H1 (cell line): Measurements from ENCODE around the gene NIT2. TPM values are rescaled to one million over a fixed set of nuclear protein-coding genes. Genes with fewer than 3 reads are reported as not detected.

Experiments used
- CTCF ChIA-PET: fragments of 300-600 bp; sonication (Branson Sonifier 250); formaldehyde crosslinking; loops from one replicate; lab custom pipeline; 2021; ENCODE audit not compliant: partially characterized antibody; lab: Charles Lee
- POLR2A ChIA-PET: fragments of 300-600 bp; sonication (Branson Sonifier 250); formaldehyde crosslinking; loops from one replicate; lab custom pipeline; 2021; ENCODE audit warnings: inconsistent platforms; ENCODE audit not compliant: partially characterized antibody; lab: Charles Lee
- DNase-seq, 2 experiments: peaks; one replicate each; pipeline versions ENCODE4 v3.0.0 to v3.0.0-alpha.2; 2010 to 2022; ENCODE audit warnings: low spot score in 2 of 2, low read depth in 1 of 2, mixed read lengths in 1 of 2
- FAIRE-seq: peaks from 2 replicates; lab custom pipeline; 2011; peaks lifted over from hg19 to GRCh38; lab: Jason Lieb, UNC
- H2AFZ ChIP-seq: 2 replicates; pipeline ENCODE4 v1.8.1; 2012; ENCODE audit warnings: low read length, inconsistent platforms
- H2AK5ac ChIP-seq: 2 replicates; pipeline ENCODE4 v1.6.1; 2013; ENCODE audit warnings: low read depth, low read length
- H2BK120ac ChIP-seq: replicated peaks from 2 replicates; pipeline ENCODE3; 2013; ENCODE audit warnings: low read depth, low read length, inconsistent platforms
- H2BK12ac ChIP-seq: 2 replicates; pipeline ENCODE4 v1.6.1; 2013; ENCODE audit warnings: low read depth, low read length
- H2BK15ac ChIP-seq: 2 replicates; pipeline ENCODE4 v1.6.1; 2013; ENCODE audit warnings: low read length
- H2BK20ac ChIP-seq: 2 replicates; pipeline ENCODE4 v1.6.1; 2013; ENCODE audit warnings: low read length
- H2BK5ac ChIP-seq: 2 replicates; pipeline ENCODE4 v1.6.1; 2013; ENCODE audit warnings: low read depth, low read length
- H3K14ac ChIP-seq: 2 replicates; pipeline ENCODE4 v1.6.1; 2013; ENCODE audit warnings: inconsistent platforms; ENCODE audit not compliant: insufficient read length
- H3K18ac ChIP-seq: 2 replicates; pipeline ENCODE4 v1.6.1; 2013; ENCODE audit warnings: low read length; ENCODE audit errors: extremely low read depth
- H3K23ac ChIP-seq: 2 replicates; pipeline ENCODE4 v1.6.1; 2013; ENCODE audit warnings: inconsistent platforms; ENCODE audit not compliant: insufficient read length
- H3K23me2 ChIP-seq: 2 replicates; pipeline ENCODE4 v1.6.1; 2013; ENCODE audit warnings: low read depth, low read length
- H3K27ac ChIP-seq: 2 replicates; pipeline ENCODE4 v1.6.1; 2011; ENCODE audit warnings: low read depth, low read length, inconsistent platforms
- H3K27me3 ChIP-seq, 4 experiments: replicated peaks in 1 of 4; 1 replicate in 1 of 4; 2 replicates in 3 of 4; pipeline versions ENCODE4 v1.6.1 to v1.8.1; 2011 to 2013; ENCODE audit warnings: low read length in 3 of 4, mild to moderate bottlenecking in 3 of 4, inconsistent platforms in 2 of 4, mixed read lengths in 2 of 4, moderate library complexity in 1 of 4; ENCODE audit not compliant: control insufficient read depth in 3 of 4, insufficient read depth in 3 of 4; ENCODE audit errors: extremely low read depth in 1 of 4
- H3K36me3 ChIP-seq, 4 experiments: 2 replicates each; pipeline versions ENCODE4 v1.6.1 to v1.8.1; 2011 to 2013; ENCODE audit warnings: mild to moderate bottlenecking in 4 of 4, low read length in 3 of 4, moderate library complexity in 2 of 4, control low read depth in 1 of 4, inconsistent platforms in 1 of 4; ENCODE audit not compliant: insufficient read depth in 4 of 4, control insufficient read depth in 2 of 4
- H3K4ac ChIP-seq: replicated peaks from 2 replicates; pipeline ENCODE3; 2013; ENCODE audit warnings: low read length, low read depth, mixed read lengths, inconsistent platforms; ENCODE audit not compliant: insufficient read length
- H3K4me1 ChIP-seq, 4 experiments: replicated peaks in 1 of 4; 1 replicate in 1 of 4; 2 replicates in 3 of 4; pipeline versions ENCODE4 v1.6.1 to v1.8.1; 2011 to 2013; ENCODE audit warnings: low read length in 3 of 4, inconsistent platforms in 2 of 4, mixed read lengths in 1 of 4; ENCODE audit not compliant: insufficient read depth in 4 of 4, control insufficient read depth in 3 of 4
- H3K4me2 ChIP-seq, 2 experiments: 2 replicates each; pipeline versions ENCODE4 v1.6.1 to v1.8.1; 2011 to 2013; ENCODE audit warnings: low read depth in 2 of 2, low read length in 2 of 2, control low read depth in 1 of 2, inconsistent platforms in 1 of 2, mild to moderate bottlenecking in 1 of 2; ENCODE audit not compliant: insufficient read depth in 1 of 2
- H3K4me3 ChIP-seq, 4 experiments: fragments of 200-600, 300-600 bp in 1 of 4; sonication (generic), shearing (Covaris generic), sonication (Bioruptor Twin) in 1 of 4; 2 replicates each; pipeline versions ENCODE4 v1.5.1 to v1.8.1; 2011 to 2016; ENCODE audit warnings: low read length in 4 of 4, low read depth in 3 of 4, control low read depth in 2 of 4, inconsistent platforms in 2 of 4, mild to moderate bottlenecking in 2 of 4, mixed read lengths in 1 of 4, moderate library complexity in 1 of 4; ENCODE audit not compliant: insufficient read depth in 2 of 4; ENCODE audit errors: extremely low read depth in 1 of 4
- H3K56ac ChIP-seq: replicated peaks from 2 replicates; pipeline ENCODE3; 2013; ENCODE audit warnings: low read depth, mild to moderate bottlenecking, mixed read lengths, low read length, inconsistent platforms; ENCODE audit not compliant: insufficient read length
- H3K79me1 ChIP-seq: 2 replicates; pipeline ENCODE4 v1.6.1; 2013; ENCODE audit warnings: low read depth, low read length, control low read depth
- H3K79me2 ChIP-seq, 2 experiments: 2 replicates each; pipeline versions ENCODE4 v1.6.1 to v1.8.1; 2012 to 2013; ENCODE audit warnings: low read length in 2 of 2, mild to moderate bottlenecking in 2 of 2, inconsistent platforms in 1 of 2; ENCODE audit not compliant: insufficient read depth in 2 of 2, control insufficient read depth in 1 of 2
- H3K9ac ChIP-seq, 4 experiments: replicated peaks in 1 of 4; 1 replicate in 1 of 4; 2 replicates in 3 of 4; pipeline versions ENCODE4 v1.6.1 to v1.8.1; 2011 to 2013; ENCODE audit warnings: low read depth in 3 of 4, low read length in 3 of 4, control low read depth in 2 of 4, mild to moderate bottlenecking in 2 of 4, moderate library complexity in 2 of 4, inconsistent platforms in 1 of 4; ENCODE audit errors: extremely low read depth in 1 of 4
- H3K9me3 ChIP-seq, 2 experiments: 2 replicates each; pipeline versions ENCODE4 v1.6.1 to v1.8.1; 2012 to 2013; ENCODE audit warnings: mild to moderate bottlenecking in 2 of 2, moderate library complexity in 2 of 2, control low read depth in 1 of 2, inconsistent platforms in 1 of 2, low read depth in 1 of 2, low read length in 1 of 2, mixed read lengths in 1 of 2; ENCODE audit not compliant: insufficient read depth in 2 of 2
- H4K20me1 ChIP-seq, 2 experiments: replicated peaks in 1 of 2; 2 replicates each; pipeline versions ENCODE3 to v1.8.1; 2011 to 2013; ENCODE audit warnings: inconsistent platforms in 2 of 2, low read length in 2 of 2, mild to moderate bottlenecking in 1 of 2; ENCODE audit not compliant: insufficient read depth in 2 of 2, control insufficient read depth in 1 of 2
- H4K5ac ChIP-seq: 2 replicates; pipeline ENCODE4 v1.6.1; 2013; ENCODE audit warnings: low read length, low read depth, mixed read lengths, inconsistent platforms; ENCODE audit not compliant: insufficient read length
- H4K8ac ChIP-seq: 2 replicates; pipeline ENCODE4 v1.8.0; 2013; ENCODE audit warnings: mild to moderate bottlenecking, moderate library complexity, low read length, inconsistent platforms; ENCODE audit not compliant: insufficient read depth; ENCODE audit errors: extremely low read depth
- H4K91ac ChIP-seq: replicated peaks from 2 replicates; pipeline ENCODE3; 2013; ENCODE audit warnings: low read length, mixed read lengths, inconsistent platforms; ENCODE audit not compliant: insufficient read length
- ASH2L ChIP-seq: fragments of 200-600, 300-600 bp; sonication (generic); IDR thresholded peaks from one replicate; pipeline ENCODE4 v1.7.1; 2017; ENCODE audit warnings: low read length
- CBX8 ChIP-seq: fragments of 300-800, 300-1000 bp; sonication (generic); IDR thresholded peaks from 2 replicates; pipeline ENCODE4 v1.7.1; 2016; ENCODE audit warnings: low read depth, low read length, borderline replicate concordance
- EZH2 ChIP-seq: fragments of 200-600 bp; sonication (generic); IDR thresholded peaks from 2 replicates; pipeline ENCODE4 v1.7.1; 2012; ENCODE audit warnings: low read depth, mild to moderate bottlenecking, moderate library complexity, low read length, inconsistent platforms; ENCODE audit not compliant: severe bottlenecking
- GTF2F1 ChIP-seq: IDR thresholded peaks from 2 replicates; pipeline ENCODE4 v1.6.1; 2012; ENCODE audit warnings: low read depth, low read length, improper control_type of control experiment, borderline replicate concordance
- JUND ChIP-seq: IDR thresholded peaks from 2 replicates; pipeline ENCODE4 v1.6.1; 2011; ENCODE audit warnings: mild to moderate bottlenecking, improper control_type of control experiment, low read length
- POLR2AphosphoS5 ChIP-seq: IDR thresholded peaks from 2 replicates; pipeline ENCODE4 v1.6.1; 2011; ENCODE audit warnings: low read depth, low read length
- TBP ChIP-seq: IDR thresholded peaks from 2 replicates; pipeline ENCODE4 v1.6.1; 2011; ENCODE audit warnings: low read depth, low read length, improper control_type of control experiment
- WGBS, 2 experiments: shearing (Covaris generic) in 1 of 2; methylation state at CpG; one replicate each; pipeline versions ENCODE4 v1.1.6 to v1.1.7; 2013 to 2015; ENCODE audit warnings: low lambda C conversion rate in 2 of 2, mixed read lengths in 2 of 2, inconsistent platforms in 1 of 2, low coverage in 1 of 2, missing lambda C conversion rate in 1 of 2; ENCODE audit not compliant: insufficient replicate concordance in 2 of 2, insufficient coverage in 1 of 2, insufficient read length in 1 of 2; ENCODE audit errors: extremely low coverage in 1 of 2, missing lambda C conversion rate in 1 of 2; 5-methylcytosine and 5-hydroxymethylcytosine counted together
- long read RNA-seq, 2 experiments: library from RNA in 1 of 2; library from capped mRNA in 1 of 2; stranded (forward); transcript quantifications; one replicate each; pipeline ENCODE4 v2.0.0, GENCODE V29; 2021; ENCODE audit warnings: inconsistent platforms in 1 of 2
- polyA minus RNA-seq, 3 experiments: library from RNA; depleted of rRNA, polyadenylated mRNA; stranded (reverse); fragments of >200 nt; gene quantifications; 1 replicate in 2 of 3; 2 replicates in 1 of 3; pipeline ENCODE4 v1.2.3, GENCODE V29; 2011
- polyA plus RNA-seq, 7 experiments: library from polyadenylated mRNA; depleted of rRNA in 3 of 7; stranded (reverse) in 5 of 7; unstranded in 2 of 7; fragments of >200 nt in 5 of 7; fragments of 200-250 nt in 2 of 7; gene quantifications; 1 replicate in 5 of 7; 2 replicates in 1 of 7; 4 replicates in 1 of 7; pipeline versions ENCODE4 v1.2.1 to v1.2.3, GENCODE V29; 2011 to 2013; ENCODE audit warnings: missing spikeins in 2 of 7, mixed read lengths in 2 of 7
- total RNA-seq: library from RNA; stranded (reverse); fragmentation: NEBNext Ultra II Directional; extraction: Animal tissue kit (Norgen Biotek cat#: 25700); gene quantifications from 2 replicates; pipeline ENCODE4 v1.2.1, GENCODE V29; 2021

Gene NIT2, protein sequence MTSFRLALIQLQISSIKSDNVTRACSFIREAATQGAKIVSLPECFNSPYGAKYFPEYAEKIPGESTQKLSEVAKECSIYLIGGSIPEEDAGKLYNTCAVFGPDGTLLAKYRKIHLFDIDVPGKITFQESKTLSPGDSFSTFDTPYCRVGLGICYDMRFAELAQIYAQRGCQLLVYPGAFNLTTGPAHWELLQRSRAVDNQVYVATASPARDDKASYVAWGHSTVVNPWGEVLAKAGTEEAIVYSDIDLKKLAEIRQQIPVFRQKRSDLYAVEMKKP
- total RNA-seq (24.1 and 25.3 TPM in 2 replicates), polyA plus RNA-seq (2011; rRNA removed) (6.4 and 15.2 TPM in 2 replicates), polyA minus RNA-seq (2011; rRNA and poly(A)+ RNA removed) (8.3 and 9.9 TPM in 2 replicates)
- polyA plus RNA-seq (2011; cell fraction: cytosol; rRNA removed) = 13.9 TPM
- 12.7 TPM for polyA plus RNA-seq (2011; cell fraction: nucleus; rRNA removed)
- 18.5 to 27.4 TPM (median 21.4 TPM) in 4 replicates for polyA plus RNA-seq (2012, experiment 1 of 2)
- polyA plus RNA-seq (2012, experiment 2 of 2) = 7.7 TPM
- 16.8 TPM for polyA plus RNA-seq (2013, experiment 1 of 2)
- polyA plus RNA-seq (2013, experiment 2 of 2) = 17.0 TPM
- polyA minus RNA-seq (2011; cell fraction: cytosol; rRNA and poly(A)+ RNA removed) = 3.8 TPM
- polyA minus RNA-seq (2011; cell fraction: nucleus; rRNA and poly(A)+ RNA removed) = 13.1 TPM
- long read RNA-seq, experiment 1, full-length matches to known transcripts = 4 of 15 reads
- long read RNA-seq, experiment 1, partial matches to known transcripts = 4 of 15 reads
- long read RNA-seq, experiment 1, other reads (novel, unspliced or antisense) = 7 of 15 reads
- long read RNA-seq, experiment 2, full-length matches to known transcripts = 28 of 36 reads
- long read RNA-seq, experiment 2, partial matches to known transcripts = 3 of 36 reads
- long read RNA-seq, experiment 2, other reads (novel, unspliced or antisense) = 5 of 36 reads

DNA sequence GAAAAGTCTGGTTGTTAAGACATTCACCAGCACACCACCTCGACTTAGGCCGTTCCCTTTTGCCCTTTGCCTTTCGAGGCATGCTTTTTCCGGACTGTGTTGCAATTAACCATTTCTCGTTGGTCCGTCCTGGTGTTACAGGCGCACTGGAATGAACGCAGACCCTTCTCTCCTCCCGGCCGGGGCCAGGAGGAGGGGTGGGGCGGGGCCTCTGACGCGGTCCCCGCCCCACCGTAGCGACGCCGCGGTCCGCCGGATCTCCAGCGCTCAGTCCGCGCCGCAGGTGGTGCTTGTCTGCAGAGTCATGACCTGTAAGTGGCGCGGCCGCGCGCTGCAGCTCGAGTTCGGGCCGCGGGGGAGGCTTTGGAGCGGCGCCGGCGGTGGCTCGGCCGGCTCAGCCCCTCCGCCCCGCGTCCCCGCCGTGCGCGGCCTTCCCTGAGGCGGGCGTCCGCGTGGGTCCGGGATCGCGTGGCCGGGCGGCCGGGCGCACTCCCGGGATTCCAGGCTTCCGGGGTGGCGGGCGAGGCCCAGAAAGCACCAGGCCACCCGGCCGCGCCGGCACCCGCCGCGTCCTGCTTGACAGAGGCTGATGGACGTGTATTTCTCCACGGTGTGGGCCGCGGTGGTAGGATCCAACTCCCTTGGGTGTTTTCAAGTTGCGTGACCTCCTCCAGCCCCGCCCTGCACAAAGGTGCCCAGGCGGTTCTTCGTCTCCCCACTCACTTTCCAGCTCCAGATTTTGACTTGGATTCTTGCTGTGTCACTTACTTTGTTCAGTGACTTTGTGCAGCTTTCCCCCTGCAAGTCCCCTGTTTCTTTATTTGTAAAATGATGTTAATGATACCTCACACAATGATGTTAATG is at the start of gene NIT2:
NIT2 (plus strand) TSS at position 270 of the 864 bp plus-strand sequence; CDS start at position 305, 35 bp downstream.
- no peak within 1 kb of the TSS for H3K23ac ChIP-seq
- H3K79me2 ChIP-seq = no peaks in the 10 kb centered on the region
- peak within 1 kb of the TSS; percentile 39 for H2BK12ac ChIP-seq
- peak within 1 kb of the TSS; percentile 49 to 75 (median 68) for H3K4me3 ChIP-seq
- no peak within 1 kb of the TSS; the same call in 1 of the 2 replicates for H2AK5ac ChIP-seq
- no peak within 1 kb of the TSS for H2BK20ac ChIP-seq
- H4K91ac ChIP-seq = peak within 1 kb of the TSS; percentile 88
- peak within 1 kb of the TSS; percentile 87; the same call in 1 of the 2 replicates for H4K8ac ChIP-seq
- DNase-seq (peak; percentile 77 to 92), FAIRE-seq (no peak)
- H4K20me1 ChIP-seq = no peaks in the 10 kb centered on the region
- H3K9me3 ChIP-seq = no peaks in the 10 kb centered on the region
- peak within 1 kb of the TSS; percentile 68 for H3K18ac ChIP-seq
- no peak within 1 kb of the TSS for H3K56ac ChIP-seq
- ChIA-PET CTCF (interaction anchor here (0.6 to 1.8 kb wide), 3 partner anchors 18 to 942 kb away, joined by 3 to 5 read pairs (median 3); no protein-coding TSS in a partner anchor), POLR2A (interaction anchor here (0.6 to 3.4 kb wide), 17 partner anchors 9 to 462 kb away, joined by 3 to 23 read pairs (median 3); partner anchors contain the start of genes LNP1, TMEM45A and TOMM70)
- H4K5ac ChIP-seq = no peak within 1 kb of the TSS
- H2BK120ac ChIP-seq = no peak within 1 kb of the TSS
- peak within 1 kb of the TSS; percentile 73; the same call in 1 of the 2 replicates for H2BK15ac ChIP-seq
- no peak within 1 kb of the TSS for H2BK5ac ChIP-seq
- H3K79me1 ChIP-seq = no peaks in the 10 kb centered on the region; the same call in 1 of the 2 replicates
- H3K4me1 ChIP-seq = peaks cover 0 to 6% (median 4%) of the 10 kb centered on the region in 4 experiments; a peak in 5 of 7 replicates
- H3K36me3 ChIP-seq = no peaks in the 10 kb centered on the region; a peak in 1 of 8 replicates
- WGBS, 2 experiments = 2% methylated on average over 45 of the region's 77 CpGs; no CpG with 5 or more reads in 1 of the 2 experiments
- peak within 1 kb of the TSS; percentile 70 to 100 for H3K4me2 ChIP-seq
- H3K27ac ChIP-seq = no peak within 1 kb of the TSS
- peak within 1 kb of the TSS; percentile 93 for H3K4ac ChIP-seq
- H2AFZ ChIP-seq = peak within 1 kb of the TSS; percentile 100
- peaks cover 4% of the 10 kb centered on the region; the same call in 1 of the 2 replicates for H3K23me2 ChIP-seq
- H3K27me3 ChIP-seq = no peaks in the 10 kb centered on the region; a peak in 2 of 7 replicates
- peak within 1 kb of the TSS; percentile 78 to 84 (median 80) for H3K9ac ChIP-seq
- no peak within 1 kb of the TSS for H3K14ac ChIP-seq
- peak; percentile 83 for TF ChIP-seq POLR2AphosphoS5
- no peak for TF ChIP-seq EZH2
- no peak for TF ChIP-seq CBX8
- peak; percentile 94 for TF ChIP-seq ASH2L
- TF ChIP-seq TBP = peak; percentile 74
- TF ChIP-seq GTF2F1 = no peak
- no peak for TF ChIP-seq JUND
